Neuron (in vitro differentiated cells): Measurements from ENCODE around the gene ADAM11.
"Not testable (repeated sequence)": the region's sequence is repeated elsewhere in the genome, so short reads cannot be mapped to it uniquely, and the experiment has no call there.

ENCODE experiments used
- H2AFZ ChIP-seq: one replicate; pipeline ENCODE4 v1.6.1; 2013; ENCODE audit warnings: low read depth, mild to moderate bottlenecking, inconsistent platforms, low read length, moderate library complexity
- H3K27me3 ChIP-seq: one replicate; pipeline ENCODE4 v1.6.1; 2013; ENCODE audit warnings: low read length; ENCODE audit not compliant: insufficient read depth
- H3K36me3 ChIP-seq: one replicate; pipeline ENCODE4 v1.6.1; 2013; ENCODE audit warnings: low read length; ENCODE audit not compliant: insufficient read depth
- H3K4me1 ChIP-seq: one replicate; pipeline ENCODE4 v1.6.1; 2013; ENCODE audit warnings: low read length; ENCODE audit not compliant: insufficient read depth
- H3K4me3 ChIP-seq: 2 replicates; pipeline ENCODE4 v1.5.1; 2013; ENCODE audit warnings: mild to moderate bottlenecking, low read length, moderate library complexity
- H3K9me3 ChIP-seq: one replicate; pipeline ENCODE4 v1.6.1; 2013; ENCODE audit warnings: low read length

ADAM11 gene

DNA sequence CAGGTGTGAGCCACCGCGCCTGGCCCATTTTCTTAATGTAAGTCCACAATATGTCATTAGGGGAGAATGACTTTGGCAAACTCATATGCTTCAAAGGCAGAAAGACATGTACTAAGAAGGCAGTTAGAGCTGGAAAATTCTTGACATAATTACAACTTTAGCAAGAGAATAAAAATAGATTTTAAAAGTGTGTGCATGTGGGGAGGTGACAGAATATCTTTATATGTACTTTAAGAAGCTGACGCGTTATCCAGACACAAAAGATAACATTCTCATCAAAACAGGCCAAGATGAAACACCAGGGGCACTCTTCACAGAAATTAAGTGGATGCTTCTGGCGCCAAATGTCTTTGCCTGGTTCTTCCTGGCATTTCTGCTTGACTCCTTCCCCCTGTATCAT, 43.1 kb downstream of the ADAM11 start:
- Histone ChIP-seq H3K4me1 (no peaks in the 10 kb centered on the region), H2AFZ (no peak overlapping the region), H3K27me3 (no peaks in the 10 kb centered on the region), H3K9me3 (no peaks in the 10 kb centered on the region), H3K36me3 (peaks cover 75% of the 10 kb centered on the region), H3K4me3 (no peak overlapping the region)

- no peaks in the 10 kb centered on the region for H3K9me3 ChIP-seq
- no peaks in the 10 kb centered on the region for H3K27me3 ChIP-seq
- H3K4me1 ChIP-seq, result no peaks in the 10 kb centered on the region
- no peak overlapping the region for H3K4me3 ChIP-seq
- H2AFZ ChIP-seq, result no peak overlapping the region
- peaks cover 75% of the 10 kb centered on the region for H3K36me3 ChIP-seq
Observed at GRCh38 chr17:44804302-44805089, 45.7 kb downstream of the ADAM11 start.

- Histone ChIP-seq H2AFZ (no peak overlapping the region), H3K36me3 (peaks cover 58% of the 10 kb centered on the region)
Observed at GRCh38 chr17:44807093-44807816, 48.5 kb downstream of the ADAM11 start.

GRCh38 chr17:44807817-44808155, 49.0 kb downstream of the ADAM11 start:
- Histone ChIP-seq H2AFZ (no peak overlapping the region), H3K27me3 (no peaks in the 10 kb centered on the region), H3K9me3 (peaks cover 3% of the 10 kb centered on the region), H3K4me3 (no peak overlapping the region), H3K4me1 (no peaks in the 10 kb centered on the region), H3K36me3 (peaks cover 55% of the 10 kb centered on the region)

More at GRCh38 chr17:44807093-44807816, 48.5 kb downstream of the ADAM11 start:
- Histone ChIP-seq H3K4me3 (no peak overlapping the region), H3K9me3 (peaks cover 3% of the 10 kb centered on the region), H3K4me1 (no peaks in the 10 kb centered on the region), H3K27me3 (no peaks in the 10 kb centered on the region)

- no peaks in the 10 kb centered on the region for H3K27me3 ChIP-seq
- no peak overlapping the region for H3K4me3 ChIP-seq
- no peaks in the 10 kb centered on the region for H3K4me1 ChIP-seq
- H2AFZ ChIP-seq, result no peak overlapping the region
- H3K9me3 ChIP-seq, result peaks cover 5% of the 10 kb centered on the region
- peaks cover 53% of the 10 kb centered on the region for H3K36me3 ChIP-seq
Observed at GRCh38 chr17:44808156-44808555, 49.4 kb downstream of the ADAM11 start.

DNA sequence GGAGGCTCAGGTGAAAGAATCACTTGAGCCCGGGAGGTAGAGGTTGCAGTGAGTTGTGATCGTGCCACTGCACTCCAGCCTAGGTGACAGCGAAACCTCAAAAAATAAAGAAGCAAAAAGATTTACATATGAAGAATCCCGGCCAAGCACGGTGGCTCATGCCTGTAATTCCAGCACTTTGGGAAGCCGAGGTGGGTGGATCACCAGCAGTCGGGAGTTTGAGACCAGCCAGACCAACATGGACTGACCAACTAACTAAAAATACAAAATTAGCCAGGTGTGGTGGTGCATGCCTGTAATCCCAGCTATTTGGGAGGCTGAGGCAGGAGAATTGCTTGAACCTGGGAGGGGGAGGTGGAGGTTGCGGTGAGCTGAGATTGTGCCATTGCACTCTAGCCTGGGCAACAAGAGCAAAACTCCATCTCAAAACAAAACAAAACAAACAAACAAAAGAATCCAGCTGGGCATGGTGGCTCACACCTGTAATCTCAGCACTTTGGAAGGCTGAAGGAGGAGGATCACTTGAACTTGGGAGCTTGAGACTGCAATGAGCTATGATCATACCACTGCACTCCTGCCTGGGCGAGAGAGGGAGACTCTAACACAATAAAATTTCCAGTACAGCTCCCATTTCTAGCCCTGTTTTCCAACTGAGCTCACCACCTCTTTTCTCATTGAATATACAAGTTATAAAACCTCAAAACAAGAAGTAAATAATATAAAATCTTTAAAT, 50.0 kb downstream of the ADAM11 start:
- peaks cover 46% of the 10 kb centered on the region for H3K36me3 ChIP-seq
- H2AFZ ChIP-seq, H3K4me1 ChIP-seq, H3K27me3 ChIP-seq, H3K4me3 ChIP-seq, H3K9me3 ChIP-seq: not testable (repeated sequence)

- Histone ChIP-seq H3K4me3 (no peak overlapping the region), H3K36me3 (peaks cover 16% of the 10 kb centered on the region), H3K27me3 (no peaks in the 10 kb centered on the region), H3K4me1 (no peaks in the 10 kb centered on the region), H2AFZ (no peak overlapping the region), H3K9me3 (peaks cover 5% of the 10 kb centered on the region)
Observed at GRCh38 chr17:44812263-44812662, 53.5 kb downstream of the ADAM11 start.

DNA sequence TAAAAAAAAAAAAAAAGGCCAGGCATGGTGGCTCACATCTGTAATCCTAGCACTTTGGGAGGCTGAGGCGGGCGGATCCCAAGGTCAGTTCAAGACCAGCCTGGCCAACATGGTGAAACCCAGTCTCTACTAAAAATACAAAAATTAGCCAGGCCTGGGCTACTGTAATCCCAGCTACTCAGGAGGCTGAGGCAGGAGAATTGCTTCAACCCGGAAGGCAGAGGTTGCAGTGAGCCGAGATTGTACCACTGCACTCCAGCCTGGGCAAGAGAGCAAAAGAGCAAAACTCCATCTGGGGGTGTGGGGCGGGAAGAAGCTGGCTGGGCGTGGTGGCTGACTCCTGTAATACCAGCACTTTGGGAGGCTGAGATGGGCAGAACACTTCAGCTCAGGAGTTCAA, 59.7 kb downstream of the ADAM11 start:
- peaks cover 17% of the 10 kb centered on the region for H3K36me3 ChIP-seq
- H2AFZ ChIP-seq, H3K4me1 ChIP-seq, H3K4me3 ChIP-seq, H3K27me3 ChIP-seq, H3K9me3 ChIP-seq: not testable (repeated sequence)

GRCh38 chr17:44820631-44821212, 61.9 kb downstream of the ADAM11 start:
- Histone ChIP-seq H3K9me3 (no peaks in the 10 kb centered on the region), H2AFZ (no peak overlapping the region), H3K27me3 (no peaks in the 10 kb centered on the region), H3K4me3 (no peak overlapping the region), H3K4me1 (peaks cover 3% of the 10 kb centered on the region), H3K36me3 (peaks cover 19% of the 10 kb centered on the region)

DNA sequence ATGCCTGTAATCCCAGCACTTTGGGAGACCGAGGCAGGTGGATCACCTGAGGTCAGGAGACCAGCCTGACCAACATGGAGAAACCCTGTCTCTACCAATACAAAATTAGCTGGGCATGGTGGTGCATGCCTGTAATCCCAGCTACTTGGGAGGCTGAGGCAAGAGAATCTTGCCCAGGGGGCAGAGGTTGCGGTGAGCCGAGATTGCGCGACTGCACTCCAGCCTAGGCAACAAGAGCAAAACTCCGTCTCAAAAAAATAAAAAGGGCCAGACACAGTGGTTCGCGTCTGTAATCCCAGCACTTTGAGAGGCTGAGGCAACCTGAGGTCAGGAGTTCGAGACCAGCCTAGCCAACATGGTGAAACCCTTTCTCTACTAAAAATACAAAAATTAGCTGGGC, 66.4 kb downstream of the ADAM11 start:
- not testable (repeated sequence) for H3K36me3 ChIP-seq, H2AFZ ChIP-seq, H3K27me3 ChIP-seq, H3K4me3 ChIP-seq, H3K9me3 ChIP-seq
- H3K4me1 ChIP-seq, result peaks cover 10% of the 10 kb centered on the region

DNA sequence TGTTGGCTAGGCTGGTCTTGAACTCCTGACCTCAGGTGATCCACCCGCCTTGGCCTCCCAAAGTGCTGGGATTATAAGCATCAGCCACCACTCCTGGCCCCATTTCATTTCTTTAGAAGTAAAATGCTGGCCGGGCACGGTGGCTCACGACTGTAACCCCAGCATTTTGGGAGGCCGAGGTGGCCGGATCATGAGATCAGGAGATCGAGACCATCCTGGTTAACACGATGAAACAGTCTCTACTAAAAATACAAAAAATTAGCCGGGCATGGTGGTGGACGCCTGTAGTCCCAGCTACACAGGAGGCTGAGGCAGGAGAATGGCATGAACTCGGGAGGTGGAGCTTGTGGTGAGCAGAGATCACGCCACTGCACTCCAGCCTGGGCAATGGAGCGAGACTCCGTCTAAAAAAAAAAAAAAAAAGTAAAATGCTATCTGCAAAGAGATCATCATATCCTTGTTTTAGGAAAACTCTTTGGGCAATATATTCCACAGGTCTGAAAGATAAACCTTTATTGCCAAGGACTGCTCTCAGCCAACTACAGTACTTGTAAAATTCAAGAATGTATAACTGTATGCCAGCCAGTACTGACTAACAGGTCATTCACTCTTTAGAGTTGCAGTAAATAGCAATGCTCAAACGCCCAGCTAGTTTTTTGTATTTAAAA, 67.5 kb downstream of the ADAM11 start:
- H3K4me1 ChIP-seq, result peaks cover 16% of the 10 kb centered on the region
- peaks cover 9% of the 10 kb centered on the region for H3K36me3 ChIP-seq
- no peak overlapping the region for H3K4me3 ChIP-seq
- H3K27me3 ChIP-seq, result no peaks in the 10 kb centered on the region
- no peaks in the 10 kb centered on the region for H3K9me3 ChIP-seq
- no peak overlapping the region for H2AFZ ChIP-seq

DNA sequence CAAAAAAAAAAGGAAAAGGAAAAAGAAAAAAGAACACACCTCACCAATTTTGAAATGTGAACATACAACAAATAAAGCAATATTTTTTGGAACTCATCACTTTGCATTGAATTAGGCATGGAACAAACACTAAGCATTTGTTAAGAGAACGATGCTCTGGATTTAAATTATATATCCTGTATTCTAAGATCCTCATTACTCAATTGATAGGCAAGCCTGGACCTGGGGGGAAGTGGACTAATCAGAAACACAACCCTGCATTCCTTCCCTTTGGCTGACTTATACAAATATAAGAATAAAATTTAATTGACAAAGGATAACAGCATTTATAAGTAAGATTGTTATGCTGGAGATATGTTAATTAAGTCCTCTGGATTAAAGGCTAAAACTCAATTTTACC, 69.1 kb downstream of the ADAM11 start:
- Histone ChIP-seq H3K4me1 (peaks cover 21% of the 10 kb centered on the region), H3K36me3 (peaks cover 9% of the 10 kb centered on the region), H3K27me3 (no peaks in the 10 kb centered on the region), H3K4me3 (peak overlapping the region; percentile 100), H2AFZ (no peak overlapping the region), H3K9me3 (no peaks in the 10 kb centered on the region)
